Mammary epithelial cell (primary cell): ENCODE data around the gene MXRA8.

Source experiments
- CTCF ChIP-seq, 2 donors: IDR thresholded peaks in 1 of 2; conservative IDR thresholded peaks in 1 of 2; 2 replicates each; pipeline ENCODE4 v1.5.1; 2011 to 2012; ENCODE audit warnings: inconsistent platforms in 2 of 2, low read length in 2 of 2, mild to moderate bottlenecking in 2 of 2, control low read depth in 1 of 2, low read depth in 1 of 2; ENCODE audit not compliant: insufficient read depth in 1 of 2; ENCODE audit errors: extremely low read depth in 1 of 2
- EZH2 ChIP-seq: IDR thresholded peaks from 2 replicates; pipeline ENCODE4 v1.6.1; 2012; ENCODE audit warnings: low read length, inconsistent platforms, borderline replicate concordance

DNA sequence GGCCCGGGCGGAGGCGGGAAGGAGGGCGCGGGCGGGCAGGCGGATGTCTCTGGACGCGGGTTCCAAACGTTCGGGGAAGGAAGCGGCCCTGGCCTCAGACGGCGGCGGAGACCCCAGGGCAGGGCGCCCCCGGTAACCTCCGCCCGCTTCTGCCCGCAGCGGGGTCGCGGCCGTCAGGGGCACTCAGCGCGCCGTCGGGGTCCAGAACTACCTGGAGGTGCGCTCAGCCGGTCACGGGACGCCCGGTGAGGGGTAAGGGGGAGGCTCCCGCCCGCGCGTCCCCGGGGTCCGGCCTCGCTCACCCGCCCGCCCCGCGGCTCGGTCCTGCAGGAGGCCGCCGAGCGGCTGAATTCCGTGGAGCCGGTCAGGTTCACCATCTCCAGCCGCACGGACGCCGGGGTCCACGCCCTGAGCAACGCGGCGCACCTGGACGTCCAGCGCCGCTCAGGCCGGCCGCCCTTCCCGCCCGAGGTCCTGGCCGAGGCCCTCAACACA is 49.6 kb downstream of the MXRA8 start:
- TF ChIP-seq CTCF (conservative IDR thresholded peaks at IDR 0.05 in 1 of 2, IDR thresholded peaks at IDR 0.05 in 1 of 2; ENCODE audit: extremely low read depth in 1 of 2, insufficient read depth in 1 of 2, low read depth in 1 of 2, low read length in 2 of 2) (no peak), EZH2 (no peak)
